ENCODE measurements around the gene FTCD.
A peak's percentile ranks its signal among the peaks of the same experiment; 100 is the strongest.
"Not testable (repeated sequence)": the region's sequence is repeated elsewhere in the genome, so short reads cannot be mapped to it uniquely, and the experiment has no call there.

FTCD gene

DNA sequence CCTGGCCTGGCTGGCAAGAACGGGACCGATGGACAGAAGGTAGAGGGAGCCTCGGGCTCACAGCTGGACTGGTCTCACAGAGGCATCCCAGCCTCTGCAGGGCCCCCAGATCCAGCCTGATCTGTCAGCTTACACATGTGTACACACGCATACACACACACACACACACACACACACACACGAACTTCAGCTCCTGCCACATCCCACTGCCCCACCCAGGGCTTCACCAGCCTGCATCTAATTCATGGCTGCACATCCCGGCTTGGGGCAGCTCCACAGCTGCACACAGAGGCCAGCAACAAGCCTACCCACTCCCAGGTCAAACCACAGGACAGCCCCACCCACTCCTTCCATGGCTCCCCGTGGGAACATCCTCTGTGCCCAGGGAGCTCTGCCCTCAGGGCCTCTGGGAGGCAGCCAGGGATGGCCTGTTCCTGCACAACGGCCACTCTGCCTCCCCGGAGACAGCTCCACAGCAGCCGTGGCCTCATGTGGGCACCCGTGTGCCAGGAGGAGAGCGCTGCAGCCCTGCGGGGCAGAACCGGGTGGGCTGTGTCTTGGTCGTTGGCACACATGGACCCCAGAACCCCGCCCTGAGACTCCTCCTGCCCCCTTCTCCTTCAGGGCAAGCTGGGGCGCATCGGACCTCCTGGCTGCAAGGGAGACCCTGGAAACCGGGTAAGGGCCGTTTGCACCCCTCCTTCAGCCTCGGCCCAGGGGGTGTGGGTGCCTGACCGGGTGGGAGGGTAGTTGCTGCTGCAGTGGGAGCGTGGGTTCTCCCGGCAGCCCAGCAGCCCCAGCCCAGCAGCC lies 38.4 kb downstream of the FTCD start:
- DNase-seq = peak in 7 of 10 donors; percentile 0 to 54 (median 6)

DNA sequence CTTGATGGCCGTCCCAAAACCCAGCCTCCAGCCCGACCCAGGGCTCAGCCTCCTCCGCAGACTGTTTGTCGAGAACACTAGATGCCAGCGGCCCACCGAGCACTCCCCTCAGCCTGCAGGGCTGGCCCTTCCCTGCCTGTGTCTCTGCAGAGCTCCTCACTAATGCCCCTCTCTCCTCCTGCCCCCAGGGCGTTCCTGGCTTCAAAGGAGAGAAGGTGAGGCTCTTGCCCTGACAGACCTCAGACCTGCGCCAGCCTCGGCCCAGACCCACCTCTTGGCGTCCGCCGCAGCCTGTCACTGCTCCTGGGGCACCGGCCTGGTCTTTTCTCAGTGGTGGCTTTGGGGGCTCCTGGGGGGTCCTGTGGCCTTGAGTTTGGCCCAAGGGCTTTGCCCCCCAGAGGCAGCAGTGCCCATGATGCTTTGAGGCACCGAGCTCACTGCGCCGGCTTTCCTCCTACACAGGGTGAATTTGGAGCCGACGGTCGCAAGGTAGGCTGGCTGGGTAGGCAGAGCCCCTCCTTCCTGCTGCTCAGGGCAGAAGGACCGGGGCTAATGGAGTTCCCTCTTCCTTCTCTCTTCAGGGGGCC lies 39.1 kb downstream of the FTCD start:
- intact Hi-C loops (cut with DNase I) = no loop called here
- DNase-seq = peak in 7 of 10 donors; percentile 3 to 62 (median 9)

More for the DNA sequence above, 38.4 kb downstream of the FTCD start:
- intact Hi-C loops (cut with DNase I) = no loop called here

DNA sequence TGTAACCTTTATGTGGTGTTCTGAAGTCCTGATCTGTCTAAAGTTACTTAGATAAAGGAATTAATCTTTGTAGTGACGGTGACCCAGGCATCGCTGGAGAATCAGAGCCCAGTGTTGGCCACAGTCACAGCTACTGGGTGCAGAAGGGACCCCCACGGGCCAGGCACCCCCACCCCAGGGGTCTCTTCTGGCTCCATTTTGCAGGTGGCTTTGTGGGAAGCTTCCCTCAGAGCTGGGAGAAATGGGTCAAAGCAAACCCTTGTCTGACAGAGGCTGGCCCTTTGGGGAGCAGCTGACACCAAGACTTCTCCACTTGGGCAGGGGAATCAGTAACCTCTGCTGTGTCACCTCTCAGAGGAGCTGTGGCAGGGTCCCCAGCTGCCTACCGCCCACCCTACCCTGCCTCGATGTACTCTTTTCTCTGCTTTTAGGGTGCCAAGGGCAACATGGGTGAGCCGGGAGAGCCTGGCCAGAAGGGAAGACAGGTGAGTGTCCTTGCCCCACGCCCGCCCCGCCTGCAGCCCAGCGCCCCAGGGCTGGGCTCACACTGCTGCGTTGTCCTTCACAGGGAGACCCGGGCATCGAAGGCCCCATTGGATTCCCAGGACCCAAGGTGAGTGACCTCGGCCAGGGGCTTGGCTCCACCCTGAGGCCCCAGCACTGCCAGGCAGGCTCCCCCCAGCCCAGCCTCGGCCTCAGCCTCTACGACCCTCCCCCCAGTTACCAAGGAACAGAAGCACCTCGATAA lies 39.8 kb downstream of the FTCD start:
- intact Hi-C loops (cut with DNase I) = no loop called here
- DNase-seq = peak in 5 of 10 donors; percentile 1 to 70 (median 24)

DNA sequence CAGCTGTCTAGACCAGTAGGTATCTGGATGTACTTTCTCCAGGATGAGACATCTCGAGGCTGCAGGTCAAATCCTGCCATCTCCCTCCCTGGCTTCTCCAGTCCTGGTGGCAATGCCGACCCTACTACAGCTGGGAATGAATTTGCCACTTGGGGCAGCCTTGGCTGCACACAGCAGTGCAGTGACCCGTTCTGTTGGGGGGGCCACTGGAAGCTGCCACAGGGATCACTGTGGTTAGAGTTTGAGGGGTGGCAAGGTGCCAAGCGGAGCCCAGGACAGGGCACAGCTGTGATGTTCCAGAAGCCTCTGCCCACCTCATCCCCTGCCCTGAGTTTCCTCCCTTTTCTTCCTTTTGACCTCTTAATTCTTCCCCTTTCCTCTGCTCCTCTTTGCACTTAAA lies 40.4 kb downstream of the FTCD start:
- peak in 5 of 10 donors; percentile 3 to 70 (median 5) for DNase-seq
- intact Hi-C loops (cut with DNase I) = no loop called here

DNA sequence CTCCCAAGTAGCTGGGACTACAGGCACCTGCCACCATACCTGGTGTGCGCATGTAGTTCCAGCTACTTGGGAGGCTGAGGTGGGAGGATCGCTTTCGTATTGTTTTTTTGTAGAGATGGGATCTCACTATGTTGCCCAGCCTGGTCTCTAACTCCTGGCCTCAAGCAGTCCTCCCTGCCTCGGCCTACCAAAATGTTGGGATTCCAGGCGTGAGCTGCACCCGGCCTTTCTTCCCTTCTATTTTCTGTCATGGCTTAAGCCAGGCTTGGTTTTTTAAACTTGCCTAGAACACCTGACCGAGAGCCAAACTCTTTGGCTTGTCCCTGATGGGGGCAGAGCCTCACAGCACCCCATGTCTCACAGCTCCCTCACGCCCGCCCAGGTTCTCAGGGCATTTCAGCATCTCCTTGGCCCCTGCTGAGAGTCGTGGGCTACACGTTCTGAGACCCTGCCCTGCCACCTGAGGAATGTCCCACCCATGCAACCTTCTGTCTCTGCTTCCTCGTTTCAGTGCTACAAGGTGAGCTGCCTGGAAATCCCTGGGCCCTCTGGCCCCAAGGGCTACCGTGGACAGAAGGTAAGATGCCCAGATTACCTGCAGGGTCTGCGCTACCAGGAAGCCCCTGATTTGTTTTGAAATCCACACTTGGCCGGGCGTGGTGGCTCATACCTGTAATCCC lies 41.7 kb downstream of the FTCD start:
- intact Hi-C loops (cut with DNase I) = no loop called here

DNA sequence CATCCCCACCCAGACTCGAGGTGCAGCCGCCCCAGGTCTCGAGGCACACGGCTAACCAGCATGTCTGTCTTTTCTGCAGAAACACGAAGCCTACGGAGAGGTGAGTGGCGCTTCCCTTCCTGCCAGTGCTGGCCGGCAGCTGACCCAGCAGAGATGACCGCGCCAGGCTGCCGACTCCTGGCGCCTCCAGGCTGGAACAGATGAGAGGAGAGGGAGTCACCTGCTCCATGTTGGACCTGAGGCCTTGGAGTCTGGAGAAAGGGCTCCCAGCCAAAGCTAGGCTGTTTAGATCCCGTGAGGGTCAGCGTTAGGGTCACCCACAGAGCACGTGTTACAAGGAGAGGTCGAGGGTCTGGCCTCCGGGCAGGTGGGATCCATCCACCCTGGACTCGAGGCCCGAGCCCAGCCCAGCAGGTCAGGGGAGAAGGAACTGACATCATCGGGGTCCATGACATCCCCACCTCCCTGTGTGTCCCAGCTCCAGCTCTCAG lies 42.6 kb downstream of the FTCD start:
- intact Hi-C loops (cut with DNase I) = no loop called here

More for the DNA sequence above, 41.7 kb downstream of the FTCD start:
- peak in 4 of 10 donors; percentile 2 to 67 (median 8) for DNase-seq

DNA sequence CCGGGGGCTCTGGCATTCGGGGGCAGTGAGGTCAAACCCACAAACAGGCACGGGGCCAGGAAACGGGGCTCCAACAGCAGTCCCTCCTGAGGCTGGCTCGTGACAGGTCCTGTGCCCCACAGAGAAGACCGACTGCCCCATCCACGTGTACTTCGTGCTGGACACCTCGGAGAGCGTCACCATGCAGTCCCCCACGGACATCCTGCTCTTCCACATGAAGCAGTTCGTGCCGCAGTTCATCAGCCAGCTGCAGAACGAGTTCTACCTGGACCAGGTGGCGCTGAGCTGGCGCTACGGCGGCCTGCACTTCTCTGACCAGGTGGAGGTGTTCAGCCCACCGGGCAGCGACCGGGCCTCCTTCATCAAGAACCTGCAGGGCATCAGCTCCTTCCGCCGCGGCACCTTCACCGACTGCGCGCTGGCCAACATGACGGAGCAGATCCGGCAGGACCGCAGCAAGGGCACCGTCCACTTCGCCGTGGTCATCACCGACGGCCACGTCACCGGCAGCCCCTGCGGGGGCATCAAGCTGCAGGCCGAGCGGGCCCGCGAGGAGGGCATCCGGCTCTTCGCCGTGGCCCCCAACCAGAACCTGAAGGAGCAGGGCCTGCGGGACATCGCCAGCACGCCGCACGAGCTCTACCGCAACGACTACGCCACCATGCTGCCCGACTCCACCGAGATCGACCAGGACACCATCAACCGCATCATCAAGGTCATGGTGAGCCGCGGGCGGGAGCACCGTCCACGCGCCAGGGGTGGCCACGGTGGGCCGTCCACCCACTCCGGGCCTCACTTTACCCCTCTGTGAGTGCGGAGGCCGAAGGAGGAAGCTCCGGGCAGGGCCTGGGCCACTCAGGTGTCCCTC lies 43.3 kb downstream of the FTCD start:
- DNase-seq = peak in 8 of 10 donors; percentile 5 to 83 (median 16)
- intact Hi-C loops (cut with DNase I) = no loop called here

More for the DNA sequence above, 42.6 kb downstream of the FTCD start:
- DNase-seq = peak in 7 of 10 donors; percentile 0 to 74 (median 8)

DNA sequence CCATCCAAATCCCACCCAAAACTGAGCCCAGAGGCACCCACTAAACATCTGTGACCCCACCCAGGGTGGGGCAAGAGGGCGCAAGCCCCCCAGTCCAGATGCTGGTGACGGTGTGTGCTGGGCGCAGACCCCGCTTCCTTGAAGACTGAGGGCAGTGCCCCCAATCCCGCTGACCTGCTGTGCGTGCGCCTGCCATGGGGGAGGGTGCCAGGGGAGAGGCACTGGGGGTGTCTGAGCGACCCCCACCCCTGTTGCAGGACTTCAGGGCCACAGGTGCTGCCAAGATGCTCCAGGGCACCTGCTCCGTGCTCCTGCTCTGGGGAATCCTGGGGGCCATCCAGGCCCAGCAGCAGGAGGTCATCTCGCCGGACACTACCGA lies 44.2 kb downstream of the FTCD start:
- peak in 5 of 10 donors; percentile 4 to 73 (median 39) for DNase-seq
- intact Hi-C loops (cut with DNase I) = no loop called here

DNA sequence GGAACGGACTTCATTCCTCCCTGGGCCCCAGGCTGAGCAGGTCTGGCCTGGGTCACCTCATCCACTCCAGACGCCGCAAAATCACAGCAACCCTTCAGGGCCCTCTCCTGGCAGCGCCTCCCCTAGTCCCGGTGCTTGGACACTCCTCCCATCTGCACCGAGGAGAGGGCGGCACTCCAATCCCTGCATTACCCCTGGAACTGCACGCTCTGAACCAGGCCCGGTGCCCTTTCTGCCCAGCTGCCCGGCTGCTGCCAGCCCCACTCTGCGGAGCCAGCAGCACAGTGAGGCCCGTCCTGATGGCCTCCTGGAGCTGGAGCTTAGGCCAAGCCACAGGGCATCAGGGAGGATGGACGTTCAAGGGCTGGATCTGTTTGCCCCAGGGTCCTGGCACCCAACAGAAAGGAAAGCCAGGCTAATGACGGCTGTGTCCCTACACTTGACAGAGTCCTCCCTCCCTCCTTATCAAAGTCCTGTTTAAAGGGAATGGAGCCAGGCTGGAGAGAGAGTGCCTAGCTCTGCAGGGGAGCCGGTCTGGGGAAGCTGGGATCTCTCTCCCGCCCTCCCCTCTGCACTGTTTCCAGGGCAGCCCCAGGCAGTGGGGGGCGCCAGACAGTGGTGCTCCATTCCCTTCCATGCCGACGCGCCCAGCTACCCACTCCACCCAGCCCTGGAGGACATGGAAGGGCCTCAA lies 44.7 kb downstream of the FTCD start:
- DNase-seq = peak in 8 of 10 donors; percentile 4 to 76 (median 26)

DNA sequence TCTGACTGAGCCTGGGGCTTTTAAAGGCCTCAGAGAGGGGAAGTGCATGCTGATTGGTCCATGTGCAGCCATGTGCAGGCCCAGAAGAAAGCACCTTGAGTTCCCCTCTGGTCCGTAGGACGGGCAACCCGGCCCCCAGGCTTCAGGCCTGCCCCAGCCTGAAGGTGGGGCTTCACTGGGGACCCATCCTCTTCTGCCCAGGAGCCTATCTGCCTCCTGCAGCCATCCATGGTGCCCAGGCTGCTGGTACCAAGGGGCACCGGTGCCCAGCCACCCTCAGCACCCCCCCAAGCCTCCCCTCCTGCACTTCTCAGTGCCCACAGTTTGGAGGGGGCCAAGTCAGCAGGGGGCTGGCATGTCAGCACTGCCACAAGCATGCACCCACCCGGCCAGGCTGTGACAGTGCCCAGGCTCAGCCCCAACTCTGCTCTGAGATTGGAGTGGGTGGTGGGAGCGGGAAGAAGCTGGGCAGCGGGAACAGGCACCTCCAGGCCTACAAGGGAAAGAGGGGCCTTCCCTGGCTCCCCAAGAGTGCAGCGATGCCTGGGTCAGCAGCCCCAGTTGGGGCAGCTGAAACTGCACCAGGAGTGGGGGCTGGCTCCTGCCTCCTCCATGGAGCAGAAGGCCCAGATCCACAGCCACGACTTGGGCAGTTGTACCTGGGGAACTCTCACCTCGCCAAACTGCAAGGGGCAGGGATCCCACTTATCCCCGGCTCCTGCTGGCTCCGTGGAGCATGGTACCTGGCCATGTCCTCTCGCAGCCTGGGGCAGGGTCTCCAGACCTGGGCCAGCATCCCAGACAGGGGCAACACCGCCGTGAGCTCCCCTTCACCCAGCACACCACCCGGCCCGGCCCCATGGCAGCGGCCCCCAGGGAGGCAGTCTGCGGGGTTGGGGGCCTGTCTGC lies 45.8 kb downstream of the FTCD start:
- peak in 8 of 10 donors; percentile 3 to 80 (median 12) for DNase-seq
- intact Hi-C loops (cut with DNase I) = no loop called here

More for the DNA sequence above, 44.7 kb downstream of the FTCD start:
- intact Hi-C loops (cut with DNase I) = no loop called here

DNA sequence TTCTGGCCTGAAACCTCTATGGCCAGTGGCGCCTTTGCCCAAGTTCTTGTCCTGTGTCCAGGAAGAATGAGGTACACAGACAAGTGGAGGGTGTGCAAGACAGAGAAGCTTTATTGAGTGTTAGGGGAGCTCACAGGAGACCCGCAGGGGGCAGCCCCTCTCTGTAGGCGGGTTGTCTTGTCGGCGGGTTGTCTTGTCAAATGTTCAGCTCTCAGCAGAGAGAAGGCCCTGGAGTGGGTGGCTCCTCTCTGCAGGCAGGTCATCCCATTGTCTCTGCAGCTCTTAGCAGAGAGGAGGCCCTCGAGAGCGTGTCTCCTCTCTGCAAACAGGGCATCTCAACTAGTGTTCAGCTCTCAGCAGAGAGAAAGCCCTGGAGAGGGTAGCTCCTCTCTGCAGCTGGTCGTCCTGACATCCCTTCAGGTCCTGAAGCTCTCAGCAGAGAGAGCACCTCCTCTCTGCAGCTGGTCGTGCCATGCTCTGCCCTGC lies 46.5 kb downstream of the FTCD start:
- peak in 2 of 10 donors; percentile 9 to 24 for DNase-seq
- intact Hi-C loops (cut with DNase I) = no loop called here

DNA sequence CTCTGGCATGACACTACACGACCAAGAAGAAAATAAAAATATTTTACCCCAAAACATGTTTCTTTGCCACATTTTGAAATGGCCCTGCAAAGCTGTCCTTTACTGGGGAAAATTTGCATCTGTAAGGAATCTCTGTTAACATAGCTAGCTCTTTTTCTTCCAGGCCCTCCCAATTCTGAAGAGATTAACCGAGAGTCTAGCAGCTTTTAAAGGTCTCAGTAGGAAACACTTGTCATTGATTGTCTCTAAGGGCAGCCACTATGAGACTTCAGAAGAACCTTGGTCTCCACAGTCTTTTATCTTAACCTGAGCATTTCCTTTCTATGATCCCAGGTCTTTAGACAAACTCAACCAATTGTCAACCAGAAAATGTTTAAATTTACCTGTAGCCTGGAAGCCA lies 48.0 kb downstream of the FTCD start:
- DNase-seq; intact Hi-C loops (cut with DNase I): not testable (repeated sequence)

DNA sequence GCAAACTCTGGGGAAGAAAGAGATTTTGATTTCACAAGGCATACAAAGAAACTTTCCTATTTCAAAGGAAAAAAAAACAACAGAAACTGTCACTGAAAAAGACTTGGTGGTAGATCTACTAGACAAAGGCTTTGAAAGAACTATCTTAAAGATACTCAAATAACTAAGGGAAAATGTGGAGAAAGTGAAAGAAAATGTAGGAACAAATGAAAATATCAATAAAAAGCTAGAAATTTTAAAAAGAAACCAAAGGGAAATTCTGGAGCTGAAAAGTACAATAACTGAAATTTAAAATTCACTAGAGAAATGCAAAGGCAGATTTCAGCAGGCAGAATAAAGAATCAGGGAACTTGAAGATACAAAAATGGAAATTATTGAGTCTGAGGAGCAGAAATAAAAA lies 51.3 kb downstream of the FTCD start:
- intact Hi-C loops (cut with DNase I) = no loop called here
- DNase-seq = no peak

DNA sequence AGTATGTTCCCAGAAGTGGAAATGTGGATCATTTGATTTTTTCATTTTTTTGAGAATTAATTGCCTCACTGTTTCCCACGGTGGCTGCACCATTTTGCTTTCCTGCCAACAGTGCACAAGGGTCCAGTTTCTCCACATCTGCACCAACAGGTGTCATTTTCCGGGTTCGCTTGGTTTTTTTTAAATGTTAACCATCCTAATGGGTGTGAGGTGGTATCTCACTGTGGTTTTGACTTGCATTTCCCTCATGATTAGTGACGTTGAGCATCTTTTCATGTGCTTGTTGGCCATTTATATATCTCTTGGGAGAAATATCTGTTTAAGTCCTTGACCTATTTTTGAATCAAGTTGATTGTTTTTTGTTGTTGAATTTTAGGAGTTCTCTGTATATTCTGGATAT lies 54.5 kb downstream of the FTCD start:
- no peak for DNase-seq
- intact Hi-C loops (cut with DNase I) = no loop called here

DNA sequence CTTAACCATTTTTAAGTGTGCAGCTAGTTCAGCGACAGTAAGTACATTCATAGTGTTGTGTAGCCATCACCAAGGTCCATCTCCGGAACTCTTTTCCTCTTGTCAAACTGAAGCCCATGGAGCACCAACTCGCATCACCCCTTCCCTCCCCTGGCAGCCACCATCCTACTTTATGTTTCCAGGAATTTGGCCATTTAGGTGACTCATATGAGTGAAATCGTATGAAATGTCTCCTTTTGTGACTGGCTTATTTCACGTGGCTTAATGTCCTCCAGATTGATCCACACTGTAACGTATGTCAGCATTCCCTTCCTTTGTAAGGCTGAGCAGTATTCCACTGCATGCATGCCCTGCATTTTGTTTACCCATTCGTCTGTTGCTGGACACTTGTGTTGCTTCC lies 55.0 kb downstream of the FTCD start:
- no peak for DNase-seq
- intact Hi-C loops (cut with DNase I) = no loop called here

DNA sequence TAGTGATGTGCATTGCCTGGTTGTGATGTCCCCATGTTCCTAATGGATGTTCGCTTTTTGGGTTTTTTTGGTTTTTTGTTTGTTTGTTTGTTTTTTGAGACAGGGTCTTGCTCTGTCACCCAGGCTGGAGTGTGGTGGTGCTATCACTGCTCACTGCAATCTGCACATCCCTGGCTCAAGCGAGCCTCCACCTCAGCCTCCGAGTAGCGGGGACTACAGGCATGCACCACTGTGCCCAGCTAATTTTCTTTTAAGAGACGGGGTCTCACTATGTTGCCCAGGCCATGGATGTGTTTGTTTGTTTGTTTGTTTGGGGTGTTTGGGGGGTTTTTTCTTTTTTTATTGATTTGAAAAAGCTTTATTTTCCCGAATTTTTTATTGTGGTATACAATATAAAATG lies 55.4 kb downstream of the FTCD start:
- DNase-seq = peak in 2 of 10 donors; percentile 43 to 53
- intact Hi-C loops (cut with DNase I) = no loop called here

DNA sequence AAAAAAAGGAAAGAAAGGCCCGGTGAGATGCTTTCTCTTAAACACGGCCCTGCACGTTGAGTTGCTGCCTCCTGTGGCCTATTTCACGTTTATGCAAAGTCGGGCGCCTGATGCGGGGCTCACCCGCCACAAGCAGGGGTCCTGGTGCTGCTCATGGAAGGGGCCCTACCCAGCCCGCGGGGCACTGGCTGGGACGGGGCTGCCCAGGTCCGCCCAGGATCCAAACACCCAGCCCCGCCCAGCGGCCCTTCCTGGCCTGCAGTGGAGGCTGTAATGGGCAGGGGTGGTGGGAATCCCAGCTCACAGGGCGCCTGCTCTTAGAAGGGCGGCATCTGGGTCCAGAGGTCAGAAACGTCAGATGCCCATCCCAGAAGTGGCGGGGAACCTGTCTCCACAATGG lies 55.9 kb downstream of the FTCD start:
- DNase-seq = peak in 2 of 10 donors; percentile 2 to 81
- intact Hi-C loops (cut with DNase I) = no loop called here
